Liver (tissue), 9 donors: ENCODE measurements around the gene LSAMP. TPM values are rescaled to one million over a fixed set of nuclear protein-coding genes. Genes with fewer than 3 reads are reported as not detected.

Experiments used
- DNase-seq: peaks from one replicate; pipeline ENCODE4 v3.0.0-alpha.2; 2017; ENCODE audit warnings: low spot score
- H3K27ac ChIP-seq, 2 donors: one replicate each; pipeline ENCODE4 v1.7.0; 2013; ENCODE audit warnings: inconsistent platforms in 2 of 2, low read length in 2 of 2, control low read depth in 1 of 2, low read depth in 1 of 2, mild to moderate bottlenecking in 1 of 2
- H3K27me3 ChIP-seq, 4 donors: one replicate each; pipeline versions ENCODE4 v1.6.1 to v1.7.0; 2013; ENCODE audit warnings: low read length in 3 of 4, inconsistent platforms in 1 of 4, mild to moderate bottlenecking in 1 of 4, moderate library complexity in 1 of 4; ENCODE audit not compliant: control insufficient read depth in 4 of 4, insufficient read depth in 4 of 4
- H3K36me3 ChIP-seq, 4 donors: one replicate each; pipeline versions ENCODE4 v1.6.1 to v1.7.0; 2013; ENCODE audit warnings: low read length in 3 of 4, mild to moderate bottlenecking in 3 of 4, low read depth in 1 of 4, moderate library complexity in 1 of 4; ENCODE audit not compliant: control insufficient read depth in 4 of 4, insufficient read depth in 3 of 4
- H3K4me1 ChIP-seq, 4 donors: one replicate each; pipeline versions ENCODE4 v1.6.1 to v1.7.0; 2013; ENCODE audit warnings: low read length in 3 of 4, mild to moderate bottlenecking in 3 of 4, moderate library complexity in 1 of 4; ENCODE audit not compliant: control insufficient read depth in 4 of 4, insufficient read depth in 4 of 4
- H3K4me3 ChIP-seq, 3 donors: one replicate each; pipeline versions ENCODE4 v1.6.1 to v1.7.0; 2013; ENCODE audit warnings: low read length in 3 of 3, control low read depth in 1 of 3, low read depth in 1 of 3, mild to moderate bottlenecking in 1 of 3
- H3K9ac ChIP-seq, 2 donors: one replicate each; pipeline ENCODE4 v1.7.0; 2013; ENCODE audit warnings: low read length in 2 of 2, mild to moderate bottlenecking in 2 of 2, moderate library complexity in 2 of 2, control low read depth in 1 of 2, low read depth in 1 of 2
- H3K9me3 ChIP-seq, 4 donors: one replicate each; pipeline versions ENCODE4 v1.6.1 to v1.7.0; 2013; ENCODE audit warnings: low read length in 3 of 4; ENCODE audit not compliant: control insufficient read depth in 4 of 4
- EGR1 ChIP-seq, 2 donors: IDR thresholded peaks; 2 replicates each; pipeline ENCODE4 v1.6.1; 2016 to 2018; ENCODE audit warnings: antibody characterized with exemption in 2 of 2, low read depth in 2 of 2
- FOXA1 ChIP-seq: IDR thresholded peaks from 2 replicates; pipeline ENCODE4 v1.6.1; 2016; ENCODE audit warnings: antibody characterized with exemption
- FOXA2 ChIP-seq: IDR thresholded peaks from 2 replicates; pipeline ENCODE4 v1.6.1; 2016; ENCODE audit warnings: antibody characterized with exemption
- GABPA ChIP-seq, 2 donors: IDR thresholded peaks in 1 of 2; conservative IDR thresholded peaks in 1 of 2; 2 replicates each; pipeline ENCODE4 v1.6.1; 2016; ENCODE audit warnings: antibody characterized with exemption in 2 of 2, mild to moderate bottlenecking in 1 of 2, moderate library complexity in 1 of 2
- HNF4A ChIP-seq, 2 donors: conservative IDR thresholded peaks; 2 replicates each; pipeline ENCODE4 v1.6.1; 2016; ENCODE audit warnings: antibody characterized with exemption in 2 of 2, mild to moderate bottlenecking in 2 of 2
- HNF4G ChIP-seq: IDR thresholded peaks from 2 replicates; pipeline ENCODE4 v1.6.1; 2016; ENCODE audit warnings: antibody characterized with exemption
- JUND ChIP-seq, 2 donors: IDR thresholded peaks; 2 replicates each; pipeline ENCODE4 v1.6.1; 2016; ENCODE audit warnings: antibody characterized with exemption in 2 of 2
- NR2F2 ChIP-seq: IDR thresholded peaks from 2 replicates; pipeline ENCODE4 v1.6.1; 2016; ENCODE audit warnings: antibody characterized with exemption
- RAD21 ChIP-seq, 2 donors: IDR thresholded peaks; 2 replicates each; pipeline ENCODE4 v1.6.1; 2016; ENCODE audit warnings: antibody characterized with exemption in 2 of 2, mild to moderate bottlenecking in 2 of 2
- SP1 ChIP-seq: IDR thresholded peaks from 2 replicates; pipeline ENCODE4 v1.6.1; 2018; ENCODE audit warnings: antibody characterized with exemption, mild to moderate bottlenecking
- TAF1 ChIP-seq: conservative IDR thresholded peaks from 2 replicates; pipeline ENCODE4 v1.6.1; 2016; ENCODE audit warnings: antibody characterized with exemption, mild to moderate bottlenecking
- YY1 ChIP-seq: IDR thresholded peaks from 2 replicates; pipeline ENCODE4 v1.6.1; 2016; ENCODE audit warnings: antibody characterized with exemption, mild to moderate bottlenecking
- WGBS: extraction: QIAGEN DNeasy Blood & Tissue Kit; methylation state at CpG from one replicate; pipeline ENCODE4 v1.1.7; 2013; 5-methylcytosine and 5-hydroxymethylcytosine counted together
- polyA plus RNA-seq, 2 donors: library from polyadenylated mRNA; stranded (reverse) in 1 of 2; unstranded in 1 of 2; fragments of 200-250 nt in 1 of 2; fragments of >200 nt in 1 of 2; fragmentation: Nextera tagmentation in 1 of 2; extraction: Ambion mirVana in 1 of 2; gene quantifications; one replicate each; pipeline versions ENCODE4 v1.2.1 to v1.2.3, GENCODE V29; 2013 to 2015
- total RNA-seq, 2 donors: library from RNA; depleted of rRNA; stranded (reverse); fragments of >200 nt; gene quantifications; one replicate each; pipeline ENCODE4 v1.2.3, GENCODE V29; 2014
- TF ChIP-seq, protein P1 (sequence below): IDR thresholded peaks from 2 replicates; pipeline ENCODE4 v1.6.1; 2016; ENCODE audit warnings: antibody characterized with exemption
- TF ChIP-seq, protein P2 (sequence below): fragments of 150-350 bp; IDR thresholded peaks from 2 replicates; pipeline ENCODE4 v1.5.1; 2017; ENCODE audit warnings: improper control_type of control experiment, low read depth, low read length; ENCODE audit not compliant: missing input control
- TF ChIP-seq, protein P3 (sequence below): IDR thresholded peaks from 2 replicates; pipeline ENCODE4 v1.6.1; 2016; ENCODE audit warnings: antibody characterized with exemption, mild to moderate bottlenecking
- TF ChIP-seq, protein P4 (sequence below): IDR thresholded peaks from 2 replicates; pipeline ENCODE4 v1.6.1; 2016; ENCODE audit warnings: antibody characterized with exemption
- TF ChIP-seq, protein P5 (sequence below): IDR thresholded peaks from 2 replicates; pipeline ENCODE4 v1.6.1; 2016; ENCODE audit warnings: antibody characterized with exemption
- donor health status: healthy.
- donor health status: healthy.
- donor health status: healthy.
- donor health status: healthy.
- donor health status: healthy.

The LSAMP gene
- total and polyA plus RNA-seq, 4 donors: 0.01 to 0.17 (median 0.06) TPM

DNA sequence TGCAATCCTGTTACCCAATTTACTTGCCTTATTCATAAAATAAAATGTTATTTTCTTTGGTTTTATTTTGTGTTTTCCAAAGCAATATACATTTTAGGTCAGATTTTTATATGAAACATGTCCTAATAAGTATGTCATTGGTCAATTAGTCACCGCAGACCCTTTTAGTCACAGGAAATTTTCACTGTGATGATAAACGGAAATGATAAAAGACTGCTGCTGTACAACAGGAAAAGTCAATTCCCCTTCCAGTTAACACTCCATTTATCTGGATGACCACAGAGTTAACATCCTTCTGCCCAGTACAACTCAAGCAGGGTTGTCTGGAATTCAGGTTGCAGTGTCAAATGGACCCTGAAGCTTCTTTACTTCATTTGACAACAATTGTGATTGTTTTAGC is 175.2 kb downstream of the LSAMP start:
- Histone ChIP-seq H3K9ac (no peak overlapping the region), H3K4me3 (no peak overlapping the region), H3K9me3 (no peaks in the 10 kb centered on the region), H3K27ac (no peak overlapping the region), H3K36me3 (no peaks in the 10 kb centered on the region), H3K27me3 (no peaks in the 10 kb centered on the region), H3K4me1 (no peaks in the 10 kb centered on the region)
- no peak for DNase-seq
- TF ChIP-seq NR2F2 (no peak), YY1 (no peak), JUND (IDR thresholded peaks at IDR 0.05) (no peak), EGR1 (IDR thresholded peaks at IDR 0.05; ENCODE audit: low read depth in 2 of 2) (no peak), GABPA (IDR thresholded peaks at IDR 0.05 in 1 of 2, conservative IDR thresholded peaks at IDR 0.05 in 1 of 2) (no peak), FOXA1 (no peak), HNF4A (conservative IDR thresholded peaks at IDR 0.05) (no peak), SP1 (no peak), FOXA2 (no peak), HNF4G (no peak), TAF1 (no peak)
- TF ChIP-seq, protein P1, sequence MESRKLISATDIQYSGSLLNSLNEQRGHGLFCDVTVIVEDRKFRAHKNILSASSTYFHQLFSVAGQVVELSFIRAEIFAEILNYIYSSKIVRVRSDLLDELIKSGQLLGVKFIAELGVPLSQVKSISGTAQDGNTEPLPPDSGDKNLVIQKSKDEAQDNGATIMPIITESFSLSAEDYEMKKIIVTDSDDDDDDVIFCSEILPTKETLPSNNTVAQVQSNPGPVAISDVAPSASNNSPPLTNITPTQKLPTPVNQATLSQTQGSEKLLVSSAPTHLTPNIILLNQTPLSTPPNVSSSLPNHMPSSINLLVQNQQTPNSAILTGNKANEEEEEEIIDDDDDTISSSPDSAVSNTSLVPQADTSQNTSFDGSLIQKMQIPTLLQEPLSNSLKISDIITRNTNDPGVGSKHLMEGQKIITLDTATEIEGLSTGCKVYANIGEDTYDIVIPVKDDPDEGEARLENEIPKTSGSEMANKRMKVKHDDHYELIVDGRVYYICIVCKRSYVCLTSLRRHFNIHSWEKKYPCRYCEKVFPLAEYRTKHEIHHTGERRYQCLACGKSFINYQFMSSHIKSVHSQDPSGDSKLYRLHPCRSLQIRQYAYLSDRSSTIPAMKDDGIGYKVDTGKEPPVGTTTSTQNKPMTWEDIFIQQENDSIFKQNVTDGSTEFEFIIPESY: no peak
- TF ChIP-seq, protein P2, sequence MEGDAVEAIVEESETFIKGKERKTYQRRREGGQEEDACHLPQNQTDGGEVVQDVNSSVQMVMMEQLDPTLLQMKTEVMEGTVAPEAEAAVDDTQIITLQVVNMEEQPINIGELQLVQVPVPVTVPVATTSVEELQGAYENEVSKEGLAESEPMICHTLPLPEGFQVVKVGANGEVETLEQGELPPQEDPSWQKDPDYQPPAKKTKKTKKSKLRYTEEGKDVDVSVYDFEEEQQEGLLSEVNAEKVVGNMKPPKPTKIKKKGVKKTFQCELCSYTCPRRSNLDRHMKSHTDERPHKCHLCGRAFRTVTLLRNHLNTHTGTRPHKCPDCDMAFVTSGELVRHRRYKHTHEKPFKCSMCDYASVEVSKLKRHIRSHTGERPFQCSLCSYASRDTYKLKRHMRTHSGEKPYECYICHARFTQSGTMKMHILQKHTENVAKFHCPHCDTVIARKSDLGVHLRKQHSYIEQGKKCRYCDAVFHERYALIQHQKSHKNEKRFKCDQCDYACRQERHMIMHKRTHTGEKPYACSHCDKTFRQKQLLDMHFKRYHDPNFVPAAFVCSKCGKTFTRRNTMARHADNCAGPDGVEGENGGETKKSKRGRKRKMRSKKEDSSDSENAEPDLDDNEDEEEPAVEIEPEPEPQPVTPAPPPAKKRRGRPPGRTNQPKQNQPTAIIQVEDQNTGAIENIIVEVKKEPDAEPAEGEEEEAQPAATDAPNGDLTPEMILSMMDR: no peak
- TF ChIP-seq, protein P3, sequence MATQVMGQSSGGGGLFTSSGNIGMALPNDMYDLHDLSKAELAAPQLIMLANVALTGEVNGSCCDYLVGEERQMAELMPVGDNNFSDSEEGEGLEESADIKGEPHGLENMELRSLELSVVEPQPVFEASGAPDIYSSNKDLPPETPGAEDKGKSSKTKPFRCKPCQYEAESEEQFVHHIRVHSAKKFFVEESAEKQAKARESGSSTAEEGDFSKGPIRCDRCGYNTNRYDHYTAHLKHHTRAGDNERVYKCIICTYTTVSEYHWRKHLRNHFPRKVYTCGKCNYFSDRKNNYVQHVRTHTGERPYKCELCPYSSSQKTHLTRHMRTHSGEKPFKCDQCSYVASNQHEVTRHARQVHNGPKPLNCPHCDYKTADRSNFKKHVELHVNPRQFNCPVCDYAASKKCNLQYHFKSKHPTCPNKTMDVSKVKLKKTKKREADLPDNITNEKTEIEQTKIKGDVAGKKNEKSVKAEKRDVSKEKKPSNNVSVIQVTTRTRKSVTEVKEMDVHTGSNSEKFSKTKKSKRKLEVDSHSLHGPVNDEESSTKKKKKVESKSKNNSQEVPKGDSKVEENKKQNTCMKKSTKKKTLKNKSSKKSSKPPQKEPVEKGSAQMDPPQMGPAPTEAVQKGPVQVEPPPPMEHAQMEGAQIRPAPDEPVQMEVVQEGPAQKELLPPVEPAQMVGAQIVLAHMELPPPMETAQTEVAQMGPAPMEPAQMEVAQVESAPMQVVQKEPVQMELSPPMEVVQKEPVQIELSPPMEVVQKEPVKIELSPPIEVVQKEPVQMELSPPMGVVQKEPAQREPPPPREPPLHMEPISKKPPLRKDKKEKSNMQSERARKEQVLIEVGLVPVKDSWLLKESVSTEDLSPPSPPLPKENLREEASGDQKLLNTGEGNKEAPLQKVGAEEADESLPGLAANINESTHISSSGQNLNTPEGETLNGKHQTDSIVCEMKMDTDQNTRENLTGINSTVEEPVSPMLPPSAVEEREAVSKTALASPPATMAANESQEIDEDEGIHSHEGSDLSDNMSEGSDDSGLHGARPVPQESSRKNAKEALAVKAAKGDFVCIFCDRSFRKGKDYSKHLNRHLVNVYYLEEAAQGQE: no peak
- TF ChIP-seq, protein P4, sequence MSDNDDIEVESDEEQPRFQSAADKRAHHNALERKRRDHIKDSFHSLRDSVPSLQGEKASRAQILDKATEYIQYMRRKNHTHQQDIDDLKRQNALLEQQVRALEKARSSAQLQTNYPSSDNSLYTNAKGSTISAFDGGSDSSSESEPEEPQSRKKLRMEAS: no peak
- TF ChIP-seq, protein P5, sequence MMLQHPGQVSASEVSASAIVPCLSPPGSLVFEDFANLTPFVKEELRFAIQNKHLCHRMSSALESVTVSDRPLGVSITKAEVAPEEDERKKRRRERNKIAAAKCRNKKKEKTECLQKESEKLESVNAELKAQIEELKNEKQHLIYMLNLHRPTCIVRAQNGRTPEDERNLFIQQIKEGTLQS: no peak
- WGBS: 53% methylated on average over 2 of the region's 2 CpGs

DNA sequence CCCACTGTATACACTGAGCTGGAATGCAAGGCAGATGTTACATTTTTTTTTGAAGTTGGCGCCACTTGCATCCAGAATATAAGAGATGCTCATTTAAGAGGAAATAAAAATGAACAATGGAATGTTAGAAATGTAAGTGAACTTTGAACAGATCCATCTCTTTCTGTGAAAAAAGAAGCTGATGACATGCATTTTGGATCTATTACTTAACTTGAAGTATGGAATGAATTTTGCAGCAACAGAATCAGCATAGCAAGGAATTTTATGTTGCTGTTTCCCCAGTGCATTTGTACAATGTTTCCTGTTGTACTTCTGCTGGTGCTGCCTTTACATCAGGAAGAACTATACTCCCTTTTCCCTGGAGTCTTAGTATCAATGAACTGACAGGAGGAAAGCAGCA is 178.2 kb downstream of the LSAMP start:
- WGBS: 67% methylated on average over 1 of the region's 1 CpG
- no peak for TF ChIP-seq FOXA1
- TF ChIP-seq HNF4A (conservative IDR thresholded peaks at IDR 0.05): no peak
- no peak for TF ChIP-seq RAD21 (IDR thresholded peaks at IDR 0.05)
- TF ChIP-seq, protein P5: no peak
- no peak for TF ChIP-seq GABPA (IDR thresholded peaks at IDR 0.05 in 1 of 2, conservative IDR thresholded peaks at IDR 0.05 in 1 of 2)
- H3K4me1 ChIP-seq: no peaks in the 10 kb centered on the region
- H3K27ac ChIP-seq: no peak overlapping the region
- no peaks in the 10 kb centered on the region for H3K36me3 ChIP-seq
- no peak overlapping the region for H3K4me3 ChIP-seq
- no peaks in the 10 kb centered on the region for H3K27me3 ChIP-seq
- no peak for DNase-seq
- H3K9me3 ChIP-seq: no peaks in the 10 kb centered on the region
- no peak overlapping the region for H3K9ac ChIP-seq
